WERI-Rb-1 (cell line): ENCODE results near the gene MIA2.
"Not testable (repeated sequence)": the region's sequence is repeated elsewhere in the genome, so short reads cannot be mapped to it uniquely, and the experiment has no call there.

ENCODE experiments used
- DNase-seq: peaks from one replicate; pipeline ENCODE4 v3.0.0-alpha.2; 2020
- H3K27ac ChIP-seq: fragments of 250-450 bp; sonication (Bioruptor Pico); 2 replicates; pipeline ENCODE4 v1.5.1; 2020; ENCODE audit warnings: mild to moderate bottlenecking, moderate library complexity
- H3K27me3 ChIP-seq: fragments of 250-450 bp; sonication (Bioruptor Pico); 2 replicates; pipeline ENCODE4 v1.5.1; 2021; ENCODE audit warnings: mild to moderate bottlenecking, low read depth, moderate library complexity; ENCODE audit not compliant: insufficient read depth, severe bottlenecking
- H3K36me3 ChIP-seq: fragments of 250-450 bp; sonication (Bioruptor Pico); 2 replicates; pipeline ENCODE4 v1.5.1; 2020; ENCODE audit warnings: mild to moderate bottlenecking, moderate library complexity
- H3K4me3 ChIP-seq: 2 replicates; pipeline ENCODE4 v1.5.1; 2011; ENCODE audit warnings: low read depth, mild to moderate bottlenecking, control low read depth, low read length
- H3K9me3 ChIP-seq: fragments of 250-450 bp; sonication (Bioruptor Pico); 2 replicates; pipeline ENCODE4 v1.5.1; 2021; ENCODE audit warnings: mild to moderate bottlenecking, moderate library complexity; ENCODE audit not compliant: severe bottlenecking
- CTCF ChIP-seq: IDR thresholded peaks from 2 replicates; pipeline ENCODE4 v1.5.1; 2011; ENCODE audit warnings: low read depth, mild to moderate bottlenecking, control low read depth, inconsistent platforms, low read length

MIA2 gene

GRCh38 chr14:39219075-39219499 lies 14.6 kb upstream of the MIA2 start:
- no peak for DNase-seq
- H3K27me3 ChIP-seq = no peaks in the 10 kb centered on the region
- H3K4me3 ChIP-seq = no peak overlapping the region
- no peaks in the 10 kb centered on the region for H3K36me3 ChIP-seq
- H3K27ac ChIP-seq = no peak overlapping the region
- TF ChIP-seq CTCF = no peak
- no peaks in the 10 kb centered on the region for H3K9me3 ChIP-seq

GRCh38 chr14:39220473-39220872 lies 13.2 kb upstream of the MIA2 start:
- H3K27ac ChIP-seq, H3K4me3 ChIP-seq, DNase-seq, H3K36me3 ChIP-seq, H3K27me3 ChIP-seq, H3K9me3 ChIP-seq: not testable (repeated sequence)

GRCh38 chr14:39228044-39228443 lies 5.7 kb upstream of the MIA2 start:
- no peak for TF ChIP-seq CTCF
- DNase-seq = no peak
- Histone ChIP-seq H3K4me3 (no peak overlapping the region), H3K27me3 (no peaks in the 10 kb centered on the region), H3K9me3 (no peaks in the 10 kb centered on the region), H3K27ac (no peak overlapping the region), H3K36me3 (no peaks in the 10 kb centered on the region)

GRCh38 chr14:39228509-39229221 lies 5.0 kb upstream of the MIA2 start:
- no peak overlapping the region for H3K27ac ChIP-seq
- TF ChIP-seq CTCF = no peak

GRCh38 chr14:39229222-39229543 lies 4.5 kb upstream of the MIA2 start:
- no peak for DNase-seq
- no peak overlapping the region for H3K4me3 ChIP-seq
- H3K36me3 ChIP-seq = no peaks in the 10 kb centered on the region
- no peak for TF ChIP-seq CTCF
- no peaks in the 10 kb centered on the region for H3K27me3 ChIP-seq
- no peaks in the 10 kb centered on the region for H3K9me3 ChIP-seq
- H3K27ac ChIP-seq = no peak overlapping the region

More at GRCh38 chr14:39228509-39229221, 5.0 kb upstream of the MIA2 start:
- H3K4me3 ChIP-seq = no peak overlapping the region
- DNase-seq = no peak
- H3K36me3 ChIP-seq = no peaks in the 10 kb centered on the region
- H3K27me3 ChIP-seq = no peaks in the 10 kb centered on the region
- H3K9me3 ChIP-seq = no peaks in the 10 kb centered on the region

- Histone ChIP-seq H3K9me3 (no peaks in the 10 kb centered on the region), H3K27ac (no peak overlapping the region), H3K36me3 (no peaks in the 10 kb centered on the region), H3K27me3 (no peaks in the 10 kb centered on the region), H3K4me3 (no peak overlapping the region)
- no peak for TF ChIP-seq CTCF
- DNase-seq = no peak
Observed at GRCh38 chr14:39229601-39230110, 4.1 kb upstream of the MIA2 start.
